ENCODE measurements around the gene ADAMTS2.

DNA sequence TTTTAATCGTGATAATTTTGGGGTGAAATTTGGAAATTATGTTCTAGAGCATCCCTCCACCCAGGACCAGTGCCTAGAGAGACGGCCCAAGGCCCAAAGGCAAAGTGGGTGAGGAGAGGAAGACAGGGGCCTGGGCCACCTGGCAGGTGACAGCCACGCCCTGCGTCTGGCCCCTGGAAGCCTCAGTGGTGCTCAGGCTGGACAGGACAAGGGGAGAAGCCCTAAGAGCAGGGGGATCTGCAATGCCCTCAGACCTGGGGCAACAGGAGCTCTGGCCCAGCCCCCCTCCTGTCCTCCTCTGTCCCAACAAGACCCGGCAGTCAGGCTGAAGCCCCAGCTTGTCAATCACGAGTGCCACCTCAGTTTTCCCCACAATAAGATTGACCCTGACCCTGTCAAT, 134.8 kb downstream of the ADAMTS2 start:
- TF ChIP-seq, protein P1, sequence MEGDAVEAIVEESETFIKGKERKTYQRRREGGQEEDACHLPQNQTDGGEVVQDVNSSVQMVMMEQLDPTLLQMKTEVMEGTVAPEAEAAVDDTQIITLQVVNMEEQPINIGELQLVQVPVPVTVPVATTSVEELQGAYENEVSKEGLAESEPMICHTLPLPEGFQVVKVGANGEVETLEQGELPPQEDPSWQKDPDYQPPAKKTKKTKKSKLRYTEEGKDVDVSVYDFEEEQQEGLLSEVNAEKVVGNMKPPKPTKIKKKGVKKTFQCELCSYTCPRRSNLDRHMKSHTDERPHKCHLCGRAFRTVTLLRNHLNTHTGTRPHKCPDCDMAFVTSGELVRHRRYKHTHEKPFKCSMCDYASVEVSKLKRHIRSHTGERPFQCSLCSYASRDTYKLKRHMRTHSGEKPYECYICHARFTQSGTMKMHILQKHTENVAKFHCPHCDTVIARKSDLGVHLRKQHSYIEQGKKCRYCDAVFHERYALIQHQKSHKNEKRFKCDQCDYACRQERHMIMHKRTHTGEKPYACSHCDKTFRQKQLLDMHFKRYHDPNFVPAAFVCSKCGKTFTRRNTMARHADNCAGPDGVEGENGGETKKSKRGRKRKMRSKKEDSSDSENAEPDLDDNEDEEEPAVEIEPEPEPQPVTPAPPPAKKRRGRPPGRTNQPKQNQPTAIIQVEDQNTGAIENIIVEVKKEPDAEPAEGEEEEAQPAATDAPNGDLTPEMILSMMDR (IDR thresholded peaks at IDR 0.05): no peak
- TF ChIP-seq EZH2phosphoT487 (IDR thresholded peaks at IDR 0.05): no peak

All from neural progenitor cell (in vitro differentiated cells).